Anterior cingulate cortex (tissue), 58 donors: ENCODE data around the gene ABCA6.

ENCODE experiments used
- DNase-seq, 58 donors: peaks; one replicate each; lab custom pipeline; 2025; lab: John Stamatoyannopoulos, UW

ABCA6 gene

DNA sequence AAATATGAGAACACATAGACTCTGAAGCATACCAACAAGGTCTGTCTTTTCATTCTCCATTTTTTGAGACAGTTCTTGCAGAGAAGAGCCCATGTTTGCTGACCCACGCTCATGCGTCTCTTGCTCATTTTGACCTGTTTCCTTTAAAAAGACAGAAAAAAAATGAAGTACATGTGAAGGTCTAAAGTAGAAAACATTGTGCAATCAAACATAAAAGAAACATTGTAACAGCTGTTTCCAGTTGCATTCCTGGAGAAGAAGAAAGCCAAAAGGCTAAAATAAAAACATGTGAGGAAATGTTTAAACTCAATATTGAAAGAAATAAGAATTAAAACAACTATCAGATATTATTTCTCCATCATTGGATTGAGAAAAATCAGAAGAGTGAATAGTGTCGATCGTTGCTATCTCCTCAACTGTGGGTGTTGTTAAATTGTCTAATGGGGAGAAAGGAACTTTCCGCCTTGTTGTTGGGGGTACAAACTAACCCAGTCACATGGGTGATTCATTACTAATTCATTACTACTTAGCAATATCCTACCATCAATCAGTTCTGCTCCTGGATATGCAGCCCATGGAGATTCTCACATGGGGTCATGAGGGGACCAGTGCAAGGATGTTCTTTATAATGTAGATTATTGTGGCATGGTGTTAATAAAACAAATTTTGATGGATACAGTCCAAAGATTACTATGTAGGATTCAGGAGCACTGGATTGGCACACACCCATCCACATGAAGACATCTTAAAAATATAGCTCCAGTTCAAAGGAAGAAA lies 90.5 kb downstream of the ABCA6 start:
- no peak for DNase-seq

- DNase-seq, result no peak
Observed at GRCh38 chr17:69048634-69049033, 93.1 kb downstream of the ABCA6 start.

- DNase-seq, result no peak
Observed at GRCh38 chr17:69047368-69048263, 94.1 kb downstream of the ABCA6 start.

GRCh38 chr17:69046121-69046807 lies 95.4 kb downstream of the ABCA6 start:
- DNase-seq, result no peak

DNA sequence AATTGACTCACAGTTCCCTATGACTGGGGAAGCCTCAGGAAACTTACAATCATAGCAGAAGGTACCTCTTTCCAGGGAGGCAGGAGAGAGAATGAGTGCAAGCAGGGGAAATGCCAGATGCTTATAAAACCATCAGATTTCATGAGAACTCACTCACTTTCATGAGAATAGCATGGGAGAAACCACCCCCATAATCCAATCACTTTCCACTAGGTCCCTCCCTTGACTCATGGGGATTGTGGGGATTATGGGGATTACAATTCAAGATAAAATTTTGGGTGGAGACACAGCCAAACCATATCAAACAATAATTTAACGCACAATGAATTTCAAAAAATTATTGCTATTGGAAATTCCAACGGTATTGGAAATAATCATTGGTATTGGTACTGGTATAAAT lies 96.0 kb downstream of the ABCA6 start:
- DNase-seq, result no peak

- DNase-seq, result no peak
Observed at GRCh38 chr17:69044371-69044770, 97.3 kb downstream of the ABCA6 start.

DNA sequence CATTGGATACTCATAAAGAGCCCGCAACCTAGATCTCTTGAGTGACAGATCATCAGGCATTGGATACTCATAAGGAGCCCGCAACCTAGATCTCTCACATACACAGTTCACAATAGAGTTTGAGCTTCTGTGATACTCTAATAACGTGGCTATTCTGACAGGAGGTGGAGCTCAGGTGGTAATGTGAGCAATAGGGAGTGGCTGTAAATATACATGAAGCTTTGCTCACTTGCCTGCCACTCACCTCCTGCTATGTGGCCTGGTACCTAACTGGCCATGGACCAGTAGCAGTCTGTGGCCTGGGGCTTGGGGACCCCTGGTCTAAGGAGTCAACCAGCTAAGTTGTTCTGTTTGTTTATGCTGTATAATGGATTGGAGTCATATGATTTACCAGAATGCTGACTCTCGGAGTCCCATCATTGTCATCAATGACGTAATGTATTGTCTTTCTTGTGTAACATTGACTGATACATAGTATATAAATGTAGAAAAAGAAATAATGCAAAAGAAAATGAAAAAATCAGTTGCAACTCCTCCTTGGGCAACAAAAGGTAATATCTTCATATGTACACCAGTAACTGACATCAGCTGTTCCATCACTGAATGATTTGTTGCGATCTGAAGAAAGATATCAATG lies 98.5 kb downstream of the ABCA6 start:
- no peak for DNase-seq

GRCh38 chr17:69042308-69042707 lies 99.4 kb downstream of the ABCA6 start:
- DNase-seq, result no peak

DNA sequence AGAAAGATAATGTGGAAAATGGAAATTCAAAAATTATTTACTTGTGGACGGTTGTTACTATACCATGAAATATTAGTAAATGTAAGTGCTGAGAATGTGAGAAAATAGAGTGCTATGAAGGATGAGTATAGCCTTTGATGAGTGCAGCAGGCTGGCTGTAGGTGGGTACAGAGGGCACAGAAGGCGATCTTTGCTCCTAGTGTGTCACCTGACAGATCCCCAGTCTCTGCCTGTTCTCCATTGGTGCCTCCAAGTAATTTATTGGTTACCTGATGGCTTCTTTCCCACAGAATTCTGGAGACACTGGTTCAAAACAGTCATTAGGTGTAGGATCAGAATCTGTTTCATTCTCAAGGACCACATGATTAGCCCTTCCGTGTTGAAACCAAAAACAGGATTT lies 109.9 kb downstream of the ABCA6 start:
- DNase-seq, result no peak

DNA sequence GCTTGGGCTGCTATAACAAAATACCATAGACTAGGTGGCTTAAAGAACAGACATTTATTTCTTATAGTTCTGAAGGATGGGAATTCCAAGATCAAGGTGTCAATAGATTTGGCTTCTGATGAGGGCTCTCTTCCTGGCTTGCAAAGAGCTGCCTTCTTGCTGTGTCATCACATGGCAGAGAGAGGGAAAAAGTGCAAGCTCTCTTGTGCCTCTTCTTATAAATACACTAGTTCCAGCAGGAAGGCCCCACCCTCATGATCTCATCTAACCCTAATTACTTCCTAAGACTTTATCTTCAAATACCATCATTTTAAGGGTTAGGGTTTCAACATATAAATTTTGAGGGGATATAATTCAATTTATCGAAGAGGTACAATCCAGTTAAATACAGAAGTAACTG lies 111.5 kb downstream of the ABCA6 start:
- DNase-seq, result no peak
